DND-41 (cell line): ENCODE measurements around the gene RNF38.

Source experiments
- EZH2 ChIP-seq: IDR thresholded peaks from 3 replicates; pipeline ENCODE4 v1.6.1; 2012; ENCODE audit warnings: borderline replicate concordance, low read depth, mild to moderate bottlenecking, moderate library complexity, low read length, inconsistent platforms; ENCODE audit not compliant: severe bottlenecking
- TF ChIP-seq, protein P1 (sequence below): IDR thresholded peaks from 2 replicates; pipeline ENCODE4 v1.5.1; 2012; ENCODE audit warnings: borderline replicate concordance, low read length, moderate library complexity, mild to moderate bottlenecking; ENCODE audit not compliant: poor library complexity, severe bottlenecking; ENCODE audit errors: extremely low read depth

DNA sequence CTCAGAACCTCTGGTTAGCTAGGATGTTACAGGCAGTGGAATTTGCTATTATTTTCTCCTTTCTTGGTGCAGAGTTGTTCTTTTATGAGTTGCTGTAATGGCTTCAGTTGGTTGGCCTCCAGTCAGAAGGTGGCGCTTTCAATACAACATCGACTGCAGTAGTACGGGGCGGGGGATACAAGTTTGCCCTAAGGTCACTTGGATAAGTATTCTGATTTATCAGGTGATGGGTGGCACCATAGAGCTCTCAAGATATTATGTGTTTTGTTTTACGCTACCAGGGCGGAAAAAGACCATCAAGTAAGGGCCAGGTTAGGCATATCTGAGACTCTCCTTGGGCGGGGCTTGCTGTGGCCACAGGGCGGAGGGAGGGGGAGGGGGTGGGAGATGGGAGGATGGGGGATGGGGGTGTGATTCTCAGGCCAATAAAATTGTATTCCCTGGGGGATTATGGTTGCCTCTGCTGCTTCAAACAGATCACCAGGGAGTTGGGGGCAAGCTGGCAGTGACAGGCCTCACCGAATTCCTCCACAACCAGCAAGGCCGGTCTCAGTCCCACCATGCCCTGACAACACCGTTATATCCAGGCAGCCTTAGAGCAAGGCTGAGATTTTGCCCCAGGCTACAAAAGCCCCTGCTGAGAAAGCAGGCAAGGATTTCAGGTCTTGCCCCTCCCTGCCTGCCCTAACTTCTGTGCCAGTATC lies 15.9 kb upstream of the RNF38 start:
- TF ChIP-seq, protein P1, sequence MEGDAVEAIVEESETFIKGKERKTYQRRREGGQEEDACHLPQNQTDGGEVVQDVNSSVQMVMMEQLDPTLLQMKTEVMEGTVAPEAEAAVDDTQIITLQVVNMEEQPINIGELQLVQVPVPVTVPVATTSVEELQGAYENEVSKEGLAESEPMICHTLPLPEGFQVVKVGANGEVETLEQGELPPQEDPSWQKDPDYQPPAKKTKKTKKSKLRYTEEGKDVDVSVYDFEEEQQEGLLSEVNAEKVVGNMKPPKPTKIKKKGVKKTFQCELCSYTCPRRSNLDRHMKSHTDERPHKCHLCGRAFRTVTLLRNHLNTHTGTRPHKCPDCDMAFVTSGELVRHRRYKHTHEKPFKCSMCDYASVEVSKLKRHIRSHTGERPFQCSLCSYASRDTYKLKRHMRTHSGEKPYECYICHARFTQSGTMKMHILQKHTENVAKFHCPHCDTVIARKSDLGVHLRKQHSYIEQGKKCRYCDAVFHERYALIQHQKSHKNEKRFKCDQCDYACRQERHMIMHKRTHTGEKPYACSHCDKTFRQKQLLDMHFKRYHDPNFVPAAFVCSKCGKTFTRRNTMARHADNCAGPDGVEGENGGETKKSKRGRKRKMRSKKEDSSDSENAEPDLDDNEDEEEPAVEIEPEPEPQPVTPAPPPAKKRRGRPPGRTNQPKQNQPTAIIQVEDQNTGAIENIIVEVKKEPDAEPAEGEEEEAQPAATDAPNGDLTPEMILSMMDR, result peak; percentile 38
- TF ChIP-seq EZH2, result no peak
